ACC112 (cell line): ENCODE measurements around the gene RNF220.

ENCODE experiments used
- H2AFZ ChIP-seq: fragments of 200-600 bp; sonication (generic); one replicate; pipeline ENCODE4 v1.6.0; 2017; ENCODE audit warnings: antibody characterized with exemption, low read length; ENCODE audit not compliant: unreplicated experiment
- H3K27ac ChIP-seq: fragments of 200-600 bp; sonication (generic); 2 replicates; pipeline ENCODE4 v1.5.1; 2014; ENCODE audit warnings: low read depth, mild to moderate bottlenecking, antibody characterized with exemption, low read length, moderate library complexity
- H3K27me3 ChIP-seq: fragments of 200-600 bp; sonication (generic); 2 replicates; pipeline ENCODE4 v1.6.1; 2014; ENCODE audit warnings: mild to moderate bottlenecking, antibody characterized with exemption, low read length, moderate library complexity, mixed read lengths; ENCODE audit not compliant: insufficient read depth
- H3K36me3 ChIP-seq: fragments of 200-600 bp; sonication (generic); 2 replicates; pipeline ENCODE4 v1.6.1; 2016; ENCODE audit warnings: mild to moderate bottlenecking, antibody characterized with exemption, low read length, moderate library complexity, mixed read lengths; ENCODE audit not compliant: insufficient read depth
- H3K4me1 ChIP-seq: fragments of 200-600 bp; sonication (generic); one replicate; pipeline ENCODE4 v1.6.1; 2016; ENCODE audit warnings: low read length, mixed read lengths; ENCODE audit not compliant: insufficient read depth, unreplicated experiment, control insufficient read depth
- H3K4me3 ChIP-seq: fragments of 200-600 bp; sonication (generic); 2 replicates; pipeline ENCODE4 v1.5.1; 2014; ENCODE audit warnings: mild to moderate bottlenecking, low read depth, low read length
- H3K79me2 ChIP-seq: fragments of 200-600 bp; sonication (generic); one replicate; pipeline ENCODE4 v1.6.0; 2016; ENCODE audit warnings: low read length; ENCODE audit not compliant: control insufficient read depth, unreplicated experiment, insufficient read depth

The RNF220 gene

GRCh38 chr1:44569491-44569890 lies 164.4 kb downstream of the RNF220 start:
- H3K27ac ChIP-seq = no peak overlapping the region

DNA sequence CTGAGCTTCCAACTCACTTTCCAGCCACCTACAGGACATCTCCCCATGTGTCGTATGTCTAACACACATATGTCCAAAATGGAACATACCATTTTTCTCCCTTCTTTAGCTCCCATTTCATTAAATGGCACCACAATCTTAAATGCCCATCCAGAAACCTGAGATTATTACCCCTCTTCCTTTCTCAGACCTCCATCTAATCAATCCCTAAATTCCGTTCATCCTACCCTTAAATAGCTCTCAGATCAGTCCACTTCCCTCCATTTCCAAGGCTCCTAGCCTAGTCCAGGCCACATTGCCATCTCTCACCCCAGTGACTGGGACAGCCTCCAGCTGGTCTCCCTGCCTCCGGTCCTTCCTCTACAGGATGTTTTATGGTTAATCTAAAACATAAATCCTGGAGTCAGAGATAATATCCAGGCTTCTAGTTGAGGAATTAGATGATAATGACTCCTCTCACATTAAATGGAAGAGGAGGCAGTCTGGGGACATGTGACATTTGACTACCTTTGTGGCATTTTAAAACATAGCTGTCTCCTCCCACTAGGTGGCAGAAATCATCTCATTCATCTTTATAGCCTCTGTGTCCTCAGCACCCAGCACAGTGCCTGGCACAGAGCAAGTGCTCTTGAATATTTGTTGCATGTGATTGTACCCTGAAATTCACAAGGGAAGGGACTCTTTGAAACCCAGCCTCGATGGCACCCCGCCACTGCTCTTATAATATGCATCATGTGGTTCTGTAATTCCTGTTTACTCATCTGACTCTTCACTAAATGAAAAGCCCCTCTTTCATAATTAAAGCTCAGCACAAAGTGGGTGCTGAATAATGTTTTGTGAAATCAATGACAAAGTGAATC lies 166.9 kb downstream of the RNF220 start:
- Histone ChIP-seq H3K4me1 (no peaks in the 10 kb centered on the region), H3K27me3 (peaks cover 77% of the 10 kb centered on the region)

More at GRCh38 chr1:44569491-44569890, 164.4 kb downstream of the RNF220 start:
- Histone ChIP-seq H3K4me1 (no peaks in the 10 kb centered on the region), H3K79me2 (no peaks in the 10 kb centered on the region), H3K4me3 (no peak overlapping the region), H3K36me3 (no peaks in the 10 kb centered on the region), H2AFZ (no peak overlapping the region), H3K27me3 (peaks cover 72% of the 10 kb centered on the region)

GRCh38 chr1:44572572-44572879 lies 167.5 kb downstream of the RNF220 start:
- no peaks in the 10 kb centered on the region for H3K36me3 ChIP-seq
- no peaks in the 10 kb centered on the region for H3K79me2 ChIP-seq
- H2AFZ ChIP-seq = no peak overlapping the region
- peaks cover 76% of the 10 kb centered on the region for H3K27me3 ChIP-seq
- H3K4me1 ChIP-seq = no peaks in the 10 kb centered on the region
- H3K27ac ChIP-seq = no peak overlapping the region
- no peak overlapping the region for H3K4me3 ChIP-seq

More for the DNA sequence above, 166.9 kb downstream of the RNF220 start:
- Histone ChIP-seq H3K36me3 (no peaks in the 10 kb centered on the region), H2AFZ (no peak overlapping the region), H3K4me3 (no peak overlapping the region), H3K79me2 (no peaks in the 10 kb centered on the region), H3K27ac (no peak overlapping the region)

DNA sequence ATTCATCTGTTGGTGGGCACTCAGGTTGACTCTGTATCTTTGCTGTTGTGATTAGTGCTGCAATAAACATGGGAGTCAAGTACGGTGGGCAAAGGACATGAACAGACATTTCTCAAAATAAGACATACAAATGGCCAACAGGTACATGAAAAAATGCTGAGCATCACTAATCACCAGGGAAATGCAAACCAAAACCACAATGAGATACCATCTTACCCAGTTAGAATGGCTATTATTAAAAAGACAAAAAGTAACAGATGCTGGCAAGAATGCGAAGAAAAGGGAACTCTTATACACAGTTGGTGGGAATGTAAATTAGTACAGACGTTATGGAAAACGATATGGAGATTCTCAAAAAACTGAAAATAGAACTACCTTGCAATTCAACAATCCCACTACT lies 170.3 kb downstream of the RNF220 start:
- Histone ChIP-seq H3K4me1 (no peaks in the 10 kb centered on the region), H3K79me2 (no peaks in the 10 kb centered on the region)

DNA sequence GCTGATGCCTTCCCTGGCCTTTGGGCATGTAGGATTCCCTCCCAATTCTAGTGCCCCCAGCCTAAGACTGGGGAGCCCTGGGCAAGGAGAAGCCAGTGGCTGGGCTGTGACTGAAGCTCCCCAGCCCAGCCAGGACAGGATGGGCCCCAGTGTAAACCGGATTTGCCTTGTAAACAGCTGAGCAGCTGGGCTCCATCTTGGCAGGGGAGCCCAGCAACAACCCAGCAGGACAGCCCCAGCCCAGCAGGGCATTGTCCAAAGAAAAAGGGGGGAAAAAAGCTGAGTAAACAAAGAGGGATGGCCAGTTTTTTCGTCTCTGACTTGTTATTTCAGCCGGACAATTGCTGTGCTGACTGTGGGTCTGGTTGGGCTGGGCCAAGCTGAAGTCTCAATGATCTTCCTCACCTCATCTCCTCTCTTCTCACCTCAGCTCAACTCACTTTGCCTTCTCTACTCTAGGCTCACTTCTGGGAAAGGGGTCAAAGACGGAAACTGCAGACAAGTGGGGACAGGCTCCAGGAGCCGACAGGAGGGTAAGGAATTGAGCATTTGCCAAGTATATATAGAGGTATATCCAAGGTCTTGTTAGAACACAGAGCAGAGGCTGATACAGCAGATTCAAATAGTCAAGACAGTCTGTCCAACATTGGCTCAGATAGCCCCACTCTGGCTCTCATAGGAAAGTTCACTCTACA lies 171.5 kb downstream of the RNF220 start:
- H3K4me1 ChIP-seq = no peaks in the 10 kb centered on the region
- peaks cover 45% of the 10 kb centered on the region for H3K27me3 ChIP-seq
- no peak overlapping the region for H3K4me3 ChIP-seq
- H2AFZ ChIP-seq = no peak overlapping the region
- no peaks in the 10 kb centered on the region for H3K36me3 ChIP-seq
- no peak overlapping the region for H3K27ac ChIP-seq
- H3K79me2 ChIP-seq = no peaks in the 10 kb centered on the region

More for the DNA sequence above, 170.3 kb downstream of the RNF220 start:
- H2AFZ ChIP-seq = no peak overlapping the region
- H3K27ac ChIP-seq = no peak overlapping the region
- H3K4me3 ChIP-seq = no peak overlapping the region
- no peaks in the 10 kb centered on the region for H3K36me3 ChIP-seq
- H3K27me3 ChIP-seq = peaks cover 54% of the 10 kb centered on the region

DNA sequence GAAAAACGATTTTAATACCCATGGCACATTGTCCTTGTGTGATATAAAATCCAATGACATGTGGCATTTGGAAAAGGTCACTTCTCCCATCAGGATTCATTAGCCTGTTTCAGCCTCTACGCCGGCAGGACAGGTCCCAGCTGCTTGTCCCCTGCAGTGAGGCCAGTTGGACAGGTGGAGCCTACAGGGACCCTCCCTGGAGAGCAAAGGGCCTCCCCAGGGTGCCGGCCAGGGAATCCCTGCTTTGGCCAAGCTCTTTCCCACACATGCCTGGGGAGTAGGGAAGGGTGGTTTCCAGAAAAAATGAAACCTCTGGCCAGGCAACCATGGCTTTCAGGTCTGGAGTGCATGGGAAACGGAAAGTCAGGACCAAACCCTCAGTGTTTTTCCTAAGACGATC lies 176.2 kb downstream of the RNF220 start:
- Histone ChIP-seq H3K27me3 (peaks cover 52% of the 10 kb centered on the region), H2AFZ (no peak overlapping the region), H3K4me3 (no peak overlapping the region), H3K4me1 (no peaks in the 10 kb centered on the region), H3K27ac (no peak overlapping the region), H3K79me2 (no peaks in the 10 kb centered on the region), H3K36me3 (no peaks in the 10 kb centered on the region)

GRCh38 chr1:44584167-44584566 lies 179.1 kb downstream of the RNF220 start:
- no peak overlapping the region for H2AFZ ChIP-seq
- H3K27ac ChIP-seq = no peak overlapping the region
- no peaks in the 10 kb centered on the region for H3K79me2 ChIP-seq
- H3K4me1 ChIP-seq = no peaks in the 10 kb centered on the region
- H3K36me3 ChIP-seq = no peaks in the 10 kb centered on the region
- peaks cover 55% of the 10 kb centered on the region for H3K27me3 ChIP-seq
- no peak overlapping the region for H3K4me3 ChIP-seq

DNA sequence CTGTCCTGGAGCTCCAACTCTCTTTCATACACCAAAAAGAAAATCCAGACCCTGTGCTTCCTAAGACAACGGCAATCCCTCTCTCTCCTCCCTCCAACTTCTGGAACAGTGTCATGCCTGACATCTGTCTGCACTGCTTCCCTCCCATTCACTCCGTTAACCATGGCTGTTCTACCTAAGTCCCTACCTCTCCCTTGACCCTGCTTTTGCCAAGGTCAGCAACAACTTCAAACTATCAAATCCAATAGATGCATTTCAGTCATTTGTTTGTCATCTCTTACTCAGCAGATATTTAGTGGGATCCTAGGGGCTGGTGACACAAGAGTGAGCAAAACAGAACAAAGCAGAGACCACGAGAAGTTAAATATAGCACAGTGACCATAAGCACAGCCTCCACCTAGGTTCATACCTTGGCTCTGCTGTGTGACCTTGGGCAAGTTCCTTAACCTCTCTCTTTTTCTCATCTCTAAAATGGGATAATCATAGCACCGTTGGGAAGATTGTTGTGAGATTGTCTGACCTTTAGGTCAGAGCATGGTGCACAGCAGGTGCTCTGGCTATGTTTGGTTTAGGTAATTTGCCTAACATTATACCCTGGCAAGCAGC lies 180.4 kb downstream of the RNF220 start:
- Histone ChIP-seq H3K36me3 (no peaks in the 10 kb centered on the region), H3K27ac (no peak overlapping the region), H3K79me2 (no peaks in the 10 kb centered on the region), H3K27me3 (peaks cover 55% of the 10 kb centered on the region), H3K4me1 (no peaks in the 10 kb centered on the region), H3K4me3 (no peak overlapping the region), H2AFZ (no peak overlapping the region)

DNA sequence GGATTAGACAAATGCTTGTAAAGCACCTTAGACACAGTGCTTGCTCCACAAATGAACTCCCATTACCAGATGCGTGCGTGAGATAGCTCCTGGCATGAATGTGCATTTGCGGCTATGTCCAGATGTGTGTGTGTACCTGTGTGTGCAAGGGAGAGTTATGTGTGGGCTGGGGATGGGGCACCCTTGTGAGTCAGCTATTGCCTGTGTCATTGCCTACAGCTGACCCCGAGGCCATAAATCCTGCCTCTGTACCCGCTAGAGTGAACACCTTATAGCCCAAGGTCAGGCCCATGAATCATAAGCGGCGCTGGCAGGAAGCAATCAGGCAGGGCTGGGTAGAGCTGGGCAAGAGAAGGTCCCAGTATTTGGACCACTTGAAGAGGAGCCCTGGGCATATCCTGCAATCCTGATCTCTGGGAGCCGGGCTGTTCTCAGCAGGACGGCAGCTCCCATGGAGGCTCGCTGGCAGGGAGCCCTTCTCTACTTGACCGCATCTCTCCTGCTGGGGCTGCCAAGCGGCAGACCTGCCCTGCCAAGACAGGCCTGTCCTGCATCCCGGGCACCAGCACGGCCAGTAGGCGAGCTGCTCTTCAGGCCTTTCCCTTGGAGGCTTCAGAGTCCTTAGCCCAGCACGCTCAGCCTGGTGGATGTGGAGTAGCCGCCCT lies 182.9 kb downstream of the RNF220 start:
- peaks cover 47% of the 10 kb centered on the region for H3K27me3 ChIP-seq
- no peaks in the 10 kb centered on the region for H3K36me3 ChIP-seq
- H3K27ac ChIP-seq = no peak overlapping the region
- H3K79me2 ChIP-seq = no peaks in the 10 kb centered on the region
- no peak overlapping the region for H3K4me3 ChIP-seq
- no peak overlapping the region for H2AFZ ChIP-seq
- H3K4me1 ChIP-seq = no peaks in the 10 kb centered on the region

DNA sequence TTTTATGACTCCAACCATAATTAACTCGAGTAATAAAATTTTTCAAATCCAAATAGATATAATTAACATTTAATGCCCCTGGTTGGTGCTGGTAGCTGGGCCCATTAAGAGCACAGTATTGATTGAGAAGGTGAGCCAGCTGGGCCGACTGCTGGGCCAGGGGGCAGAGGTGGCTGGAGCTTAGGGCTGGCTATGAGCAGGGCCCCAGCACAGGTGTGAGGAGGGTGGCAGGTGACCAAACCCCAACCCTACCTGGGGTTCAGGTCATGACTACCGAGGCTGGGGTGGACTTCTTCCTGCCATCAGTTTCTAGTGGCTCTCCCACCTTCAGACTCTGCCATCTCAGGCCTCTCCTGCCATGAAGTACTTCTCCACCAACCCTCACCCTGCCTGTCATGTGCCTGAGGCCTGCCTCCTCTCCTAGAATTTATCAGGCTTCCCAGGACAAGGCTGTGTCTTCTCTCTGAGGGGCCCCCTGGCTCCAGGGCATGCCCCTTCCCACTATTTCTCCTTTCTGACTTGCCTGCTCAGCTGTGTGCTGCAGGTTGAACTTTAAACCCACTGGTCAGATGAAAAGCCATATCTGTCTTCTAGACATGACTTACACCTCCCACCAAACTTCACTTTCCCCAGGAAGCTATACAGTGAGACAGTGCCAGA lies 183.6 kb downstream of the RNF220 start:
- Histone ChIP-seq H3K27ac (no peak overlapping the region), H3K4me3 (no peak overlapping the region), H3K79me2 (no peaks in the 10 kb centered on the region), H3K36me3 (no peaks in the 10 kb centered on the region), H3K4me1 (no peaks in the 10 kb centered on the region), H2AFZ (no peak overlapping the region), H3K27me3 (peaks cover 41% of the 10 kb centered on the region)
